CD8-positive, alpha-beta memory T cell (primary cell): Measurements from ENCODE around the gene OGFR. TPM values are rescaled to one million over a fixed set of nuclear protein-coding genes. Genes with fewer than 3 reads are reported as not detected.

ENCODE experiments used
- CTCF ChIA-PET: fragments of 350-600 bp; sonication (Branson Sonifier 250); formaldehyde crosslinking; loops from one replicate; lab custom pipeline; 2021; ENCODE audit warnings: antibody characterized with exemption; lab: Charles Lee
- POLR2A ChIA-PET: fragments of 350-600 bp; sonication (Branson Sonifier 250); formaldehyde crosslinking; loops from one replicate; lab custom pipeline; 2021; ENCODE audit warnings: antibody characterized with exemption; lab: Charles Lee
- DNase-seq, 5 donors: peaks; one replicate each; pipeline versions ENCODE4 v3.0.0 to v3.0.0-alpha.2; 2020 to 2022; ENCODE audit warnings: mixed read lengths in 1 of 5
- H3K27ac ChIP-seq: one replicate; pipeline ENCODE4 v1.7.0; 2013; ENCODE audit warnings: low read depth, mild to moderate bottlenecking, low read length, moderate library complexity
- H3K27me3 ChIP-seq: 2 replicates; pipeline ENCODE4 v1.7.0; 2013; ENCODE audit warnings: low read length, mild to moderate bottlenecking; ENCODE audit not compliant: insufficient read depth, poor library complexity, severe bottlenecking
- H3K36me3 ChIP-seq: 2 replicates; pipeline ENCODE4 v1.7.0; 2013; ENCODE audit warnings: mild to moderate bottlenecking, low read length, moderate library complexity; ENCODE audit not compliant: insufficient read depth
- H3K4me1 ChIP-seq: 2 replicates; pipeline ENCODE4 v1.7.0; 2013; ENCODE audit warnings: mild to moderate bottlenecking, low read length, moderate library complexity; ENCODE audit not compliant: insufficient read depth
- H3K4me3 ChIP-seq: 2 replicates; pipeline ENCODE4 v1.7.0; 2013; ENCODE audit warnings: mild to moderate bottlenecking, low read length
- H3K9me3 ChIP-seq: 2 replicates; pipeline ENCODE4 v1.7.0; 2013; ENCODE audit warnings: mild to moderate bottlenecking, low read length
- H3K27ac Mint-ChIP-seq, 8 donors: one replicate each; pipeline ENCODE4 v1.8.0; 2020 to 2021; ENCODE audit warnings: mixed read lengths in 8 of 8, mild to moderate bottlenecking in 6 of 8, inconsistent platforms in 3 of 8, moderate library complexity in 3 of 8
- H3K27me3 Mint-ChIP-seq, 2 donors: one replicate each; pipeline ENCODE4 v1.8.0; 2020 to 2021; ENCODE audit warnings: mixed read lengths in 2 of 2, mild to moderate bottlenecking in 1 of 2, moderate library complexity in 1 of 2
- H3K36me3 Mint-ChIP-seq, 3 donors: one replicate each; pipeline ENCODE4 v1.8.0; 2020 to 2021; ENCODE audit warnings: mixed read lengths in 3 of 3, inconsistent platforms in 1 of 3, mild to moderate bottlenecking in 1 of 3
- H3K4me1 Mint-ChIP-seq, 3 donors: one replicate each; pipeline ENCODE4 v1.8.0; 2020 to 2021; ENCODE audit warnings: mixed read lengths in 3 of 3, inconsistent platforms in 1 of 3, mild to moderate bottlenecking in 1 of 3
- H3K4me3 Mint-ChIP-seq, 7 donors: one replicate each; pipeline ENCODE4 v1.8.0; 2020 to 2021; ENCODE audit warnings: mixed read lengths in 7 of 7, mild to moderate bottlenecking in 6 of 7, moderate library complexity in 4 of 7, inconsistent platforms in 2 of 7
- H3K9me3 Mint-ChIP-seq, 5 donors: one replicate each; pipeline ENCODE4 v1.8.0; 2020 to 2022; ENCODE audit warnings: mixed read lengths in 5 of 5, mild to moderate bottlenecking in 3 of 5, moderate library complexity in 2 of 5, inconsistent platforms in 1 of 5
- polyA plus RNA-seq: library from polyadenylated mRNA; unstranded; fragments of 300-500 nt; fragmentation: Illumina TruSeq; gene quantifications from one replicate; pipeline ENCODE4 v1.2.3, GENCODE V29; 2021
- total RNA-seq, 2 experiments: library from RNA; stranded (reverse); gene quantifications; one replicate each; pipeline ENCODE4 v1.2.3, GENCODE V29; 2021

The OGFR gene
- total and polyA plus RNA-seq, 3 experiments from 2014 or later: 45.7 to 64.2 (median 47.9) TPM

GRCh38 chr20:62806383-62807050 is 1.9 kb downstream of the OGFR start:
- H3K36me3 ChIP-seq: peaks cover 29% of the 10 kb centered on the region
- no peak for DNase-seq
- Mint-ChIP-seq H3K27me3 (peaks cover 0 to 3% of the 10 kb centered on the region in 2 donors), H3K9me3 (no peaks in the 10 kb centered on the region), H3K4me1 (peaks cover 22 to 38% (median 28%) of the 10 kb centered on the region in 3 donors), H3K4me3 (peak overlapping the region; percentile 73 to 89 (median 78)), H3K27ac (peak overlapping the region in 5 of 8 donors; percentile 78 to 84 (median 79)), H3K36me3 (peaks cover 4 to 58% (median 5%) of the 10 kb centered on the region in 3 donors)
- peaks cover 39% of the 10 kb centered on the region for H3K4me1 ChIP-seq
- CTCF ChIA-PET: interaction anchor here (2.2 to 3.0 kb wide), 2 partner anchors 11 to 154 kb away, joined by 13 to 31 read pairs; partner anchors contain the start of gene MRGBP
- H3K27me3 ChIP-seq: no peaks in the 10 kb centered on the region
- peak overlapping the region; percentile 57 for H3K27ac ChIP-seq
- no peaks in the 10 kb centered on the region for H3K9me3 ChIP-seq
- POLR2A ChIA-PET: no interaction called here
- H3K4me3 ChIP-seq: peak overlapping the region; percentile 66

- H3K36me3 Mint-ChIP-seq: peaks cover 4 to 67% (median 5%) of the 10 kb centered on the region in 3 donors
- peaks cover 0 to 3% of the 10 kb centered on the region in 2 donors for H3K27me3 Mint-ChIP-seq
- ChIA-PET CTCF (interaction anchor here (0.8 to 3.0 kb wide), 30 partner anchors 12 to 508 kb away, joined by 3 to 31 read pairs (median 5); partner anchors contain the start of genes MRGBP and SLCO4A1), POLR2A (interaction anchor here (0.8 to 1.4 kb wide), 2 partner anchors 11 to 14 kb away, joined by 3 to 4 read pairs; partner anchors contain the start of gene MRGBP)
- H3K27me3 ChIP-seq: no peaks in the 10 kb centered on the region
- H3K9me3 Mint-ChIP-seq: no peaks in the 10 kb centered on the region
- DNase-seq: no peak
- H3K9me3 ChIP-seq: no peaks in the 10 kb centered on the region
- H3K4me1 ChIP-seq: peaks cover 39% of the 10 kb centered on the region
- H3K4me3 ChIP-seq: no peak overlapping the region
- peaks cover 29% of the 10 kb centered on the region for H3K36me3 ChIP-seq
- peak overlapping the region in 5 of 7 donors; percentile 19 to 86 (median 76) for H3K4me3 Mint-ChIP-seq
- H3K27ac Mint-ChIP-seq: peak overlapping the region in 6 of 8 donors; percentile 7 to 84 (median 46)
- H3K4me1 Mint-ChIP-seq: peaks cover 22 to 38% (median 28%) of the 10 kb centered on the region in 3 donors
- H3K27ac ChIP-seq: no peak overlapping the region
These were observed 3.0 kb downstream of the OGFR start for GRCh38 chr20:62807444-62808210.

- ChIA-PET CTCF (interaction anchor here (0.6 to 3.0 kb wide), 42 partner anchors 8 to 508 kb away, joined by 3 to 31 read pairs (median 4); partner anchors contain the start of genes COL9A3, MRGBP and SLCO4A1), POLR2A (interaction anchor here (0.7 to 1.4 kb wide), 3 partner anchors 12 to 30 kb away, joined by 3 to 12 read pairs (median 4); partner anchors contain the start of gene MRGBP)
- Histone ChIP-seq H3K9me3 (no peaks in the 10 kb centered on the region), H3K27ac (no peak overlapping the region), H3K27me3 (no peaks in the 10 kb centered on the region), H3K4me1 (peaks cover 39% of the 10 kb centered on the region), H3K36me3 (peaks cover 29% of the 10 kb centered on the region), H3K4me3 (no peak overlapping the region)
- peak overlapping the region in 6 of 7 donors; percentile 45 to 86 (median 74) for H3K4me3 Mint-ChIP-seq
- H3K27ac Mint-ChIP-seq: peak overlapping the region in 7 of 8 donors; percentile 33 to 84 (median 55)
- peaks cover 22 to 38% (median 28%) of the 10 kb centered on the region in 3 donors for H3K4me1 Mint-ChIP-seq
- peaks cover 0 to 3% of the 10 kb centered on the region in 2 donors for H3K27me3 Mint-ChIP-seq
- H3K9me3 Mint-ChIP-seq: no peaks in the 10 kb centered on the region
- peak; percentile 63 to 77 (median 73) for DNase-seq
- peaks cover 4 to 71% (median 5%) of the 10 kb centered on the region in 3 donors for H3K36me3 Mint-ChIP-seq
These were observed 3.7 kb downstream of the OGFR start for GRCh38 chr20:62808211-62808865.

- H3K27me3 ChIP-seq: no peaks in the 10 kb centered on the region
- H3K9me3 ChIP-seq: no peaks in the 10 kb centered on the region
- ChIA-PET CTCF (interaction anchor here (0.9 to 2.4 kb wide), 7 partner anchors 18 to 310 kb away, joined by 3 to 20 read pairs (median 5); no protein-coding TSS in a partner anchor), POLR2A (no interaction called here)
- peaks cover 3% of the 10 kb centered on the region in 2 donors for H3K27me3 Mint-ChIP-seq
- no peak overlapping the region for H3K4me3 Mint-ChIP-seq
- H3K4me1 ChIP-seq: peaks cover 30% of the 10 kb centered on the region
- H3K27ac Mint-ChIP-seq: no peak overlapping the region
- peaks cover 16 to 34% (median 20%) of the 10 kb centered on the region in 3 donors for H3K4me1 Mint-ChIP-seq
- peaks cover 4 to 67% (median 5%) of the 10 kb centered on the region in 3 donors for H3K36me3 Mint-ChIP-seq
- H3K9me3 Mint-ChIP-seq: no peaks in the 10 kb centered on the region
- H3K36me3 ChIP-seq: peaks cover 29% of the 10 kb centered on the region
- no peak overlapping the region for H3K4me3 ChIP-seq
- no peak for DNase-seq
- H3K27ac ChIP-seq: no peak overlapping the region
These were observed 5.1 kb downstream of the OGFR start for GRCh38 chr20:62809530-62810428.

GRCh38 chr20:62811320-62811719 is 6.7 kb downstream of the OGFR start:
- Histone ChIP-seq H3K9me3 (no peaks in the 10 kb centered on the region), H3K36me3 (peaks cover 29% of the 10 kb centered on the region), H3K4me1 (peaks cover 29% of the 10 kb centered on the region), H3K27me3 (peaks cover 5% of the 10 kb centered on the region), H3K27ac (no peak overlapping the region), H3K4me3 (no peak overlapping the region)
- H3K9me3 Mint-ChIP-seq: peaks cover 0 to 2% (median 0%) of the 10 kb centered on the region in 5 donors
- POLR2A ChIA-PET: interaction anchor here (0.6 kb wide), 1 partner anchor 401 kb away, joined by 3 read pairs; no protein-coding TSS in a partner anchor
- H3K27ac Mint-ChIP-seq: no peak overlapping the region
- H3K4me3 Mint-ChIP-seq: no peak overlapping the region
- DNase-seq: no peak
- peaks cover 8 to 15% of the 10 kb centered on the region in 2 donors for H3K27me3 Mint-ChIP-seq
- H3K4me1 Mint-ChIP-seq: peaks cover 20 to 40% (median 26%) of the 10 kb centered on the region in 3 donors
- peaks cover 4 to 62% (median 5%) of the 10 kb centered on the region in 3 donors for H3K36me3 Mint-ChIP-seq
- CTCF ChIA-PET: no interaction called here

GRCh38 chr20:62811720-62812119 is 7.1 kb downstream of the OGFR start:
- Histone ChIP-seq H3K9me3 (no peaks in the 10 kb centered on the region), H3K27me3 (peaks cover 8% of the 10 kb centered on the region), H3K4me3 (no peak overlapping the region), H3K36me3 (peaks cover 29% of the 10 kb centered on the region), H3K4me1 (peaks cover 28% of the 10 kb centered on the region), H3K27ac (no peak overlapping the region)
- Mint-ChIP-seq H3K9me3 (peaks cover 0 to 2% (median 0%) of the 10 kb centered on the region in 5 donors), H3K4me3 (no peak overlapping the region), H3K27ac (no peak overlapping the region), H3K4me1 (peaks cover 17 to 39% (median 22%) of the 10 kb centered on the region in 3 donors), H3K27me3 (peaks cover 8 to 19% of the 10 kb centered on the region in 2 donors), H3K36me3 (peaks cover 4 to 59% (median 5%) of the 10 kb centered on the region in 3 donors)
- CTCF ChIA-PET: no interaction called here
- POLR2A ChIA-PET: interaction anchor here (0.6 kb wide), 1 partner anchor 401 kb away, joined by 3 read pairs; no protein-coding TSS in a partner anchor
- no peak for DNase-seq
